NCI-H2196 (cell line): Measurements from ENCODE around the gene CLIP1.
A peak's percentile ranks its signal among the peaks of the same experiment; 100 is the strongest.
"Not testable (repeated sequence)": the region's sequence is repeated elsewhere in the genome, so short reads cannot be mapped to it uniquely, and the experiment has no call there.

Experiments
- DNase-seq: peaks from one replicate; lab custom pipeline; 2025; ENCODE audit not compliant: unreplicated experiment; lab: John Stamatoyannopoulos, UW

Gene CLIP1

DNA sequence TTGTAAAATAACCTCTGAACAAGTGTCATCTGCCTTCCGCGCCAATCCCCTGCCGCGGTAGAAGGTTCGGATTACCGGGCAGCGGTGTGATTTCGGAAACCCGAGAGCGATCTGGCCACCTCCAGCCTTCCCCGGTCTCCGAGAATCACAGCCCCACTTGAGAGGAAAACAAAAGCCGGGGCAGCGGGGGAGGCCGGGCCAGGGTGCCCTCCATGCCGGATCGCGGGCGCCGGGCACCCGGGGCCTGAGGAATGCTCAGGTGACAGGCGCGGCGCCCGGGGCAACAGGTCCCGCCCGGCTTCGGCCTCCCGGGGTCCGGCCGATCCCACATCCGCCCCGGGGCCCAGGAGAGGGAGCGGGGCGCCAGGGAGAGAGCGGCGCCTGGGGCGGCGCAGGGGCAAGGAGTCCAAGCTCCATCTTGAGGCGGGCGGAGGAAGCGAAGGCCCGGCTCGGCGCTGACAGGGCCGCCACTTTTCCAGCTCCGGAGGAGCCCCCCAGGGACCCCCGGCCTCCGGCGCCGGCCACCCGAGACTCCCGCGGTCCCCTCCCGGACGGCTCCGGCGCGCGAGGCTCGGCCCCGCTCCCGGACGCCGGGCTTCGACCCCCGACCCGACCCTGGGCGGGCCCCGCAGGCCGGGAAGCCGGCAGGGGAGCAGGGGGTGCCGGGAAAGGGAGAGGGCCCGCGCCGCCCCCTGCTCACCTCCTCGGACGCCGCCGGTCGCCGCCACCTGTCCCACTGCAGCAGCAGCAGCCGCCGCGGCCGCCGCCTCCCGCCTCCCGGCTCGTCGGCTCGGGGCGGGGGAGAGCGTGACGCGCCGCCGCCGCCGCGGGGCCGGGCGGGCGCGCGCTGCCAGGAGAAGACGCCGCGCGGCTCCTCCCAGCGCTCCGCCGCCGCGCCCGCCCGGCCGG is at the start of gene CLIP1:
Gene CLIP1, minus strand, starts transcription at position 849 of the 909 bp plus-strand sequence. CDS start 42,217 bp downstream, outside the sequence.
- peak; percentile 57 for DNase-seq

DNA sequence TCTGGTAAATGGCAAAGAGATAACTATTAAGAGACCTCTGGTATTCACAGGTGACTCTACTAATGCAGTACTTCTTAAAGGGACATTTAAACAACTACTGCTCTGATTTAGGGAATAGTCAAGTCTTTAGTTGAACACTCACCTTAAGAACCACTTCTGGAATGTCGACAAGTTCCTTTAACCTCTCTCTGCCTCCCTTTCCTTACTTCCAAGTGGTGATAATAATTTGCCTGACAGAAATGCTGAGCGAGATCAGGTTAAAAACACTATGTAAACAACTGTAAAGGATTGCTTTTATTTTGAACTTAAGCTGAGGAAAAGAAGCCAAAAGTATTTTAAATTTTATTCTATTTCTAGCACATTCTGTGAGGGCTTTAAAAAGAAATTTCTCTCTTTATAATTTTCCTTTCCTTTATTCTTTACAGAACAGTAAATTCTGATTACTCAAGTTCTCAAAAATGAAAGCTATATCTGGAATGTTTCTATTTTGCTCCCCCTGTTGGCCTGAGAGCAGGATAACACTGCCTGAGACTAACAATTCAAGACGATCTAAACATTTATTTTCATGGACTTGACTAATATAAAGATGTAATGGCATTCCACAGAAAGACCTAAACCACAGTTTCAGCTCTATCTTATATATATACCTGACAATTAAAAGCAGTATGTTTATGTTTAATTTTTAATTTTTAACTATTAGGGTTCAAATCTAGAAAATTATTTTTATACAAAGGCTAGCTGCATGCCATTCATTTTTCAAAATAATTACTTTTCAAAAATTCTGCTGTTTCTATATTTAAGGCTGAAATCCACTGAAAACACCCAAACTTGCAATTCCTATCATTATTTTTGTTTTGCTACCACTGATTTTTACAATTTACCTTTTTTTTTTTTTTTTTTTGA is 49.1 kb upstream of the CLIP1 start:
- DNase-seq: peak; percentile 61

DNA sequence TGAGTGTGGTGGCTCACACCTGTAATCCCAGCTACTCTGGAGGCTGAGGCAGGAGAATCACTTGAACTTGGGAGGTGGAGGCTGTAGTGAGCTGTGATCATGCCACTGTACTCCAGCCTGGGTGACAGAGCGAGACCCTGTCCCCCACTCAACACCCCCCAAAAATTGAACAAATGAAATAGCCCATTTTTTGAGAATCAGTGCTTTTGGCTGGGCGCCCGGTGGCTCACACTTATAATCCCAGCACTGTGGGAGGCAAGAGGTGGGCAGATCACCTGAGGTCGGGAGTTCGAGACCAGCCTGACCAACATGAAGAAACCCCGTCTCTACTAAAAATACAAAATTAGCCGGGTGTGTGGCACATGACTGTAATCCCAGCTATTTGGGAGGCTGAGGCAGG is 48.1 kb upstream of the CLIP1 start:
- DNase-seq: not testable (repeated sequence)

DNA sequence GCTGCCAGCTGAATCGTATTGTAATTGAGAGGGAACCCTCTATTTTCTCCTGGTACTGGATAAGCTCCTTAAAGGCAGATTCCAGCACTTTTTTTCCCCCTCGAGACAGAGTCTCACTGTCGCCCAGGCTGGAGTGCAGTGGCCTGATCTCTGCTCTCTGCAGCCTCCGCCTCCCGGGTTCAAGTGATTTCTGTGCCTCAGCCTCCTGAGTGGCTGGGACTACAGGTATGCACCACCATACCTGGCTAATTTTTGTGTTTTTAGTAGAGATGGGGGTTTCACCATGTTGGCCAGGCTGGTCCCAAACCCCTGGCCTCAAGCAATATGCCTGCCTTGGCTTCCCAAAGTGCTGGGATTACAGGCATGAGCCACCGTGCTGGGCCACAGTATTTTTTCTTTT is 47.4 kb upstream of the CLIP1 start:
- not testable (repeated sequence) for DNase-seq

DNA sequence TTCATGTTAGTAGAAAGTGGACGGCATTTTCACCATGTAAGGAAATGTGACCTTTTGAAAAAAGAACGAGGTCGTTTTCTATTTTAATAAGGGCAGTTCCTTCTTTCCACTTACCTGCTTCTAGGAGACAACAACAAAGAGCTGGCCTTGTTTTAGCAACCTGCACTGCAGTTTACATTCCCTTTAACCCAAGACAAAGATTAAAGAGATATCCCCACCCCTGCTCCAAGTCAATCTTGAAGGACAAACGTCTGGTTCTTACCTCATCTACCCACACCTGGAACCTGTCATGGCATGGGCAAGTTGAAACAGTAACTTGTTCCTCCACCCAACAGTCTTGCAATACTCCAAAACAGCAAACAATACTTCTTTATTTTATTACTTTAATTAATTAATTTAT is 45.5 kb upstream of the CLIP1 start:
- no peak for DNase-seq

DNA sequence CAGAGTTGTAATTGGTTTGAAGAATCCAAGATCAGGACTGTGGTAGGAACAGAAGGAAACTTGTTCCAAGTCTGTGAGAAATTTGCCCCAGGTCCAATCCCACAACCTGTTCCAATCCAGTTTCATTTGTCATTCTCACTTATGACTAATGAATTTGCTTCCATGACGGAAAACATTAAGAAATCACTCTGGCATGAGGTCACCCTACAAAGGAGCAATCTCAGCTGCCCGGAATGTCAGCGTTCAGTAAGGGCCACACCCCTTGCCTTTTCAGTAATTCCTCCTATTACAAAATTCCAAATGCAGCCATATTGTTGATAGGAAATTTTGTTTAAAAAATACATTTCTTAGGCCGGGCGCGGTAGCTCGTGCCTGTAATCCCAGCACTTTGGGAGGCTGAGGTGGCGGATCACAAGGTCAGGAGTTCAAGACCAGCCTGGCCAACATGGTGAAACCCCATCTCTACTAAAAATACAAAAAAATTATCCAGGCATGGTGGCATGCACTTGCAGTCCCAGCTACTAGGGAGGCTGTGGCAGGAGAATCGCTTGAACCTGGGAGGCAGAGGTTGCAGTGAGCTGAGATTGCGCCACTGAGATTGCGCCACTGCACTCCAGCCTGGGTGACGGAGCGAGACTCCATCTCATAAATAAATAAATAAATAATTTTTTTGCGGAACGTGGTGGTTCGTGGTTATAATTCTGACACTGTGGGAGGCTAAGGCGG is 42.0 kb upstream of the CLIP1 start:
- not testable (repeated sequence) for DNase-seq

DNA sequence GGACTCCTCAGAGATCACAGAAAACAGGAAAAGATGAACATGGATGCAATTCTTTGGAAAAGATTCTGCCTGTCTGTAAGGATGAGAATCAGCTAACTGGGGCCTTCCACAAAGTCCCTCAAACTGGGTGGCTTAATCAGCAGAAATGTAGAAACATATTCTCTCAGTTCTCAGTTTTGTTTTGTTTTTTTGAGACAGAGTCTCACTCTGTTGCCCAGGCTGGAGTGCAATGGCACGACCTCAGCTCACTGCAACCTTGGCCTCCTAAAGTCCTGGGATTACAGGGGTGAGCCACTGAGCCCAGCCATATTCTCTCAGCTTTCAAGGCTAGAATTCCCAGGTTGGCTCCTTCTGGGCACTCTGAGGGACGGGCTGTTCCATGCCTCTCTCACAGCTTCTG is 38.2 kb upstream of the CLIP1 start:
- no peak for DNase-seq

DNA sequence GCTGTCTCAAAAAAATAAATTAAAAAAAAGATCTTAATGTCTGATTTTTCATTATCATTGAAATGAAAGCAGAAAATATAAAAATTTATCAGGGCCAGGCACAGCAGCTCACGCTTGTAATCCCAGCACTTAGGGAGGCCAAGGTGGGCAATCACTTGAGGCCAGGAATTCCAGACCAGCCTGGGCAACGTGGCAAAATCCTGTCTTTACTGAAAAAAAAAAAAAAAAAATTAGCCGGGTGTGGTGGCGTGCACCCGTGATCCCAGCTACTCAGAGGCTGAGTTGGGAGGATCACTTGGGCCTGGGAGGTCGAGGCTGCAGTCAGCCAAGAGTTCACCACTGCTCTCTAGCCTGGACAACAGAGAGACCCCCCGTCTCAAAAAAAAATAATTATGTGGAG is 37.6 kb upstream of the CLIP1 start:
- no peak for DNase-seq

DNA sequence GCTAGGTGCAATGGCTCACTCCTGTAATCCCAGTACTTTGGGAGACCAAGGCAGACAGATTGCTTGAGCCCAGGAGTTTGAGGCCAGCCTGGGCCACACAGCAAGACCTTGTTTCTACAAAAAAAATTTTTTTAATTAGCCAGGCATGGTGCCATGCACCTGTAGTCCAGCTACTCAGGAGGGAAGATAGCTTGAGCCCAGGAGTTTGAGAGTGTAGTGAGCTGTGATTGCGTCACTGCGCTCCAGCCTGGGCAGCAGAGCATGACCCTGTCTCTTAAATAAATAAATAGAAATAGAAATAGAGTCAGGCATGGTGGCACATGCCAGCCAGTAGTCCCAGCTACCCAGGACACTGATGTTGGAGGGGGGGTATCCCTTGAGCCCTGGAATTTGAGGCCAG is 36.7 kb upstream of the CLIP1 start:
- DNase-seq: no peak

DNA sequence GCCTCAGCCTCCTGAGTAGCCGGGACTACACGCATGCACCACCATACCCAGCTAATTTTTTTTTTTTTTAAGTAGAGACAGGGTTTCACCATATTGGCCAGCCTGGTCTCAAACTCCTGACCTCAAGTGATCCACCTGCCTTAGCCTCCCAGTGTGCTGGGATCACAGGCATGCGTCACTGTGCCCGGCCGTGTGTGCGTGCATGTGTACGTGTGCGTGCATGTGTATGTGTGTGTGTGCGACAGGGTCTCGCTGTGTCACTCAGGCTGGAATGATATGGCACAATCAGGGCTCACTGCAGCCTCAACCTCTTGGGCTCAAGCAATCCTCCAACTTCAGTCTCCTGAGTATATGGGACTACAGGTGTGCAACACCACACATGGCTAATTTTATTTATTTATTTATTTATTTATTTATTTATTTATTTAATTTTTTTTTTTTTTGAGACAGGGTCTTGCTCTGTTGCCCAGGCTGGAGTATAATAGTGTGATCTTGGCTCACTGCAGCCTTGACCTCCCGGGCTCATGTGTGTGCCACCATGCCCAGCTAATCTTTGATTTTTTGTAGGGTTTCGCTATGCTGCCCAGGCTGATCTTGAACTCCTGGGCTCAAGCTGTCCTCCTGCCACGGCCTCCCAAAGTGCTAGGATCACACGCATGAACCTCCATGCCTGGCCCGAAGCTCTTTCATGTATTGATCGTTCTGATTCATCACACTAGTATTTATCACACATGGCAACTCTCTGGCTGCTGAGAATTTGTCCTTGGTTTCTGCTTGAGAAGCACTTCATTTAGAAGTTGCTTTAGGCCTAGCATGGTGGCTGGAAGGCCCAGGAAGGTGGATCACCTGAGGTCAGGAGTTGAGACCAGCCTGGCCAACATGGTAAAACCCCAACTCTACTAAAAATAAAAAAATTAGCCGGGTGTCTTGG is 35.9 kb upstream of the CLIP1 start:
- no peak for DNase-seq

DNA sequence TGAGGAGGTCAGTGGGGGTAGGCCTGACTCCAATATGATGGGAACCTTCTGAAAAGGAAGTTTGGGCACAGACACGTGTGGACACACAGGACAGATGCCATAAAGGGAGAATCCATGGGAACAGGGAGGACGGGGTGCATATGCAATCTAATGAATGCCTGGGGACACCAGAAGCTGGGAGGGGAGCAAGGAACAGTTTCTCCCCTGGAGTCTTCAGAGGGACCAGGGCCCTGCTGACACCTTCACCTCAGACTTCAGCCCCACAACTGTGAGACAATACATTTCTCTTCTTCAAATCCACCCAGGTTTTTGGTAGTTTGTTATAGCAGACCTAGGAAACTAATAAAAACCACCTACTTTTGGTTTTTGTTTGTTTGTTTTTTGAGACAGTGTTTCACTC is 35.2 kb upstream of the CLIP1 start:
- no peak for DNase-seq

DNA sequence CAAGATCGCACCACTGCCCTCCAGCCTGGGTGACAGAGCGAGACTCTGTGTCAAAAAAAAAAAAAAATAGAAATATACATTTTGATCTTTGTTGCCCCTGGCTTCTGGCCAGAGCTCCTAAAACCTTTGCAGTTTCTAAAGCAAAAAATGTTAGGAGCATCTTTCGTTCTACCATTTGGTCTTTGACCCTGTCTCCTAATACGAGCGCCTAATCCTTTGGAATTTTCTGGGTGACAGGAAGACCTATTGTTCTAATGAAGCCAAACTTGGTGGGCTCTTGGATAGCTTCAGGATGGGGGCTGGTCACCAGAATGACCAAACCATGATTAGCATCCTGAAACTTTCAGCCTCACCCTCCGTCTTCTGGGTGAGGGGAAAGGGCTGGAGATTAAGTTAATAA is 32.3 kb upstream of the CLIP1 start:
- DNase-seq: no peak

DNA sequence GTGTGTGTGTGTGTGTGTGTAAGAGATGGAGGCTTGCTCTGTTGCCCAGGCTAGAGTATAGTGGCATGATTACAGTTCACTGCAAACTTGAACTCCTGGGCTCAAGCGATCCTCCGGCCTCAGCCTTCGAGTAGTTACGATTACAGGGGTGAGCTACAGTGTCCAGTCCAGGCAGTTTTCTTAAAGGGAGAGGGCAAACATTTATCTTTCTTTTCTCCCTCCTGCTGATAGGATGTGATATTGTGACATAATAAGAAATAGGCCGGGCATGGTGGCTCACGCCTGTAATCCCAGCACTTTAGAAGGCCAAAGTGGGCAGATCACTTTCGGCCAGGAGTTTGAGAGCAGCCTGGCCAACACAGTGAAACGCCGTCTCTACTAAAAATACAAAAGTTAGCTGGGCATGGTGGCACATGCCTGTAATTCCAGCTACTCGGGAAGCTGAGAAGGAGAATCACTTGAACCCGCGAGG is 31.8 kb upstream of the CLIP1 start:
- no peak for DNase-seq

DNA sequence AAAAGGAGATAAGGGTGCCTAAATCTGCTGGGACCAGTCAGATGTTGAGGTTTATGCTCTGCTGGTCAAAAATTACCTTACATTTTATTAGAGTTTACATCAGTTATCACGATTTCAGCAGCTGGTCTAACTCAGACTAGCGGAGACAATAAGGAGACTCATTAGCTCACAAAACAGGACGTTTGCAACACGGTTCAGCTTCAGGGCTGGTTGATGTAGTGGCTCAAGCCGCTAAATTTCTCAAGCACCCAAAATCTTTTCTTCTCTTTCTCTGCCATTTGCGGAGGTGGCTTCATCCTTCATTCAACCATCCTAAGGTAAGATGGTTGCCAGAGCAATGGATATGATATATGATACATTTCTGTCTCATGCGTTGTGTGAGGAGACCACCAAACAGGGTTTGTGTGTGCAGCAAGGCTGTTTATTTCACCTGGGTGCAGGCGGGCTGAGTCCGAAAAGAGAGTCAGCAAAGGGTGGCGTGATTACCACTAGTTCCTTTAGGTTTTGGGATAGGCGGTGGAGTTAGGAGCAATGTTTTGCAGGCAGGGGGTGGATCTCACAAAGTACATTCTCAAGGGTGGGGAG is 30.3 kb upstream of the CLIP1 start:
- no peak for DNase-seq

DNA sequence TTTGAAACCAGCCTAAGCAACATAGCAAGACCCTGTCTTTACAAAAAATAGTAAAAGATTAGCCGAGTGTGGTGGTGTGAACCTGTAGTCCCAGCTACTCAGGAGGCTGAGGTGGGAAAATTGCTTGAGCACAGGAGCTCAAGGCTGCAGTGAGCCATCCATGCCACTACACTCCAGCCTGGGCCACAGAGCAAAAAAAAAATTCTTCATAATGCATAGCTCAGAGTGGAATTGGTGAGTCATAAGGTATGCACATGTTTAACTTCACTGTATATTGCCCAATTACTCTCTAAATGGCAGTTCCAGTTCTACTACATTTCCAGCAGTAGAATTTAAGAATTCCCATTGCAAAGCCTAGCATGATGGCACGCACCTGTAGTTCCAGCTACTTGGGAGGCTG is 26.8 kb upstream of the CLIP1 start:
- DNase-seq: no peak

DNA sequence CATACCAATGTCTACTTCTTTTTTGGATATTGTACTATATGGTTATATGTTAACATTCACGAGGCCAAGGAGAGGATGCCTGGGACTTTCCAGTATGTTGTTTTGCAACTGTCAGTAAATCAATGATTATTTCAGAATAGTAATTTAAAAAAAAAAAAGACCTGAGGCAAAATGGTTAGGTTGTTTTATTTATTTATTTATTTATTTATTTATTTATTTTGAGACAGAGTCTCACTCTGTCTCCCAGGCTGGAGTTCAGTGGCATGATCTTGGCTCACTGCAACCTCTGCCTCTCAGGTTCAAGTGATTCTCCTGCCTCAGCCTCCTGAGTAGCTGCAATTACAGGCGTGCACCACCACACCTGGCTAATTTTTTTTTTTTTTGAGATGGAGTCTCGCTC is 25.4 kb upstream of the CLIP1 start:
- not testable (repeated sequence) for DNase-seq

DNA sequence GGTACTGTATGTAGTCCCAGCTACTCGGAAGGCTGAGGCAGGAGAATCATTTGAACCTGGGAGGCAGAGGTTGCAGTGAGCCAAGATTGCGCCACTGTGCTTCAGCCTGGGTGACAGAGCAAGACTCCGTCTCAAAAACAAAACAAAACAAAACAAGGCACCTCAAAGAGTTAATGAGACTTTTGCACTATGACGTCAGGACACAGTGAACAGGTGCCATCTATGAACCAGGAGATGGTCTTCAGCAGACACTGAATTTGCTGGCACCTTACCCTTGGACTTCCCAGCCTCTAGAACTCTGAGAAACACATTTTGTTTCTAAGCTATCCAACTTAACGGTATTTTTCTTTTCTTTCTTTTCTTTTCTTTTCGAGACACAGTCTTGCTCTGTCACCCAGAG is 23.9 kb upstream of the CLIP1 start:
- not testable (repeated sequence) for DNase-seq

DNA sequence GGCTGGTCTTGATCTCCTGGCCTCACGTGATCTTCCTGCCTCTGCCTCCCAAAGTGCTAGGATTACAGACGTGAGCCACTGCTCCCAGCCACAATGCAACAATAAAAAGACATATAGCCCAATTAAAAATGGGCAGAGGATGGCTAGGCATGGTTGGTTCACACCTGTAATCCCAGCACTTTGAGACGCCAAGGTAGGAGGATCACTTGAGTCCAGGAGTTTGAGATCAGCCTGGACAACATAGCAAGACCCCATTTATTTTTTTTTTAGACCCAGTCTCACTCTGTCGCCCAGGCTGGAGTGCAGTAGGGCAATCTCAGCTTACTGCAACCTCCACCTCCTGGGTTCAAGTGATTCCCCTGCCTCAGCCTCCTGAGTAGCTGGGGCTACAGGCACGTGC is 21.6 kb upstream of the CLIP1 start:
- not testable (repeated sequence) for DNase-seq

DNA sequence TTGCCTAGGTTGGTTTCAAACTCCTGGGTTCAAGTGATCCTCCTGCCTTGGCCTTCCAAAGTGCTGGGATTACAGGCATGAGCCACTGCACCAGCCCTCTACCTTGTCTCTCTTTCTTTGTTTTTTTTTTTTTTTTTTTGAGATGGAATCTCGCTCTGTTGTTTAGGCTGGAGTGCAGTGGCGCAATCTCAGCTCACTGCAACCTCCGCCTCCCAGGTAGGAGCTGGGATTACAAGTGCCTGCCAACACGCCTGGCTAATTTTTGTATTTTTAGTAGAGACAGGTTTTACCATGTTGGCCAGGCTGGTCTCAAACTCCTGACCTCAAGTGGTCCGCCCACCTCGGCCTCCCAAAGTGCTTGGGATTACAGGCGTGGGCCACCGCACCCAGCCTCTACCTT is 16.4 kb upstream of the CLIP1 start:
- not testable (repeated sequence) for DNase-seq
